Ovary (tissue), 9 donors: ENCODE measurements around the gene HIRA. TPM values are rescaled to one million over a fixed set of nuclear protein-coding genes. Genes with fewer than 3 reads are reported as not detected.

Experiments
- DNase-seq, 5 donors: peaks; one replicate each; pipeline ENCODE4 v3.0.0-alpha.2; 2019 to 2020
- H3K27ac ChIP-seq, 2 donors: fragments of 200-600 bp; one replicate each; pipeline versions ENCODE4 v1.5.1 to v1.8.0; 2019 to 2022
- H3K27me3 ChIP-seq: fragments of 200-600 bp; one replicate; pipeline ENCODE4 v1.8.0; 2022
- H3K36me3 ChIP-seq: fragments of 200-600 bp; sonication (generic); one replicate; pipeline ENCODE4 v1.5.1; 2019
- H3K4me1 ChIP-seq: one replicate; pipeline ENCODE4 v1.8.1; 2013; ENCODE audit warnings: mild to moderate bottlenecking, moderate library complexity; ENCODE audit not compliant: insufficient read depth
- H3K4me3 ChIP-seq: fragments of 200-600 bp; sonication (generic); one replicate; pipeline ENCODE4 v1.5.1; 2017
- H3K9me3 ChIP-seq, 2 donors: fragments of 200-600 bp in 1 of 2; sonication (generic) in 1 of 2; one replicate each; pipeline versions ENCODE4 v1.5.1 to v1.8.1; 2013 to 2019; ENCODE audit warnings: mild to moderate bottlenecking in 1 of 2, moderate library complexity in 1 of 2
- CTCF ChIP-seq, 3 donors: fragments of 450-650 bp in 2 of 3; fragments of 200-600 bp in 1 of 3; IDR thresholded peaks; one replicate each; pipeline versions ENCODE4 v1.5.1 to v1.8.0; 2016 to 2022; ENCODE audit warnings: antibody characterized with exemption in 3 of 3, mild to moderate bottlenecking in 1 of 3
- EP300 ChIP-seq: sonication (generic); formaldehyde crosslinking; IDR thresholded peaks from one replicate; pipeline ENCODE4 v1.6.1; 2017; ENCODE audit warnings: antibody characterized with exemption
- POLR2A ChIP-seq: fragments of 450-650 bp; IDR thresholded peaks from one replicate; pipeline ENCODE4 v1.6.1; 2017; ENCODE audit warnings: antibody characterized with exemption, mild to moderate bottlenecking, moderate library complexity
- WGBS, 3 donors: extraction: QIAGEN DNeasy Blood & Tissue Kit in 1 of 3; methylation state at CpG; one replicate each; pipeline versions ENCODE4 v1.1.5 to v1.1.7; 2013 to 2017; 5-methylcytosine and 5-hydroxymethylcytosine counted together
- intact Hi-C, 4 donors: fragments of 100-400 bp; cut with DNase I; formaldehyde crosslinking; loops; one replicate each; pipeline versions ENCODE4 v1.11.0 to v1.15.1; 2022 to 2023
- polyA plus RNA-seq, 2 donors: library from polyadenylated mRNA; stranded (reverse); fragments of 200-250 nt in 1 of 2; fragments of 350-450 nt in 1 of 2; fragmentation: Illumina TruSeq in 1 of 2; extraction: RNeasy Lipid Tissue Mini Kit (QIAGEN cat#74804) in 1 of 2; gene quantifications; one replicate each; pipeline ENCODE4 v1.2.3, GENCODE V29; 2013 to 2014
- total RNA-seq, 7 donors: library from RNA; depleted of rRNA in 2 of 7; stranded (reverse); fragments of >200 nt in 2 of 7; fragmentation: NEBNext Ultra II Directional in 3 of 7; extraction: Animal tissue kit (Norgen Biotek cat#: 25700) in 3 of 7; gene quantifications; one replicate each; pipeline versions ENCODE4 v1.1.0 to v1.2.4, GENCODE V29; 2016 to 2023
- donor health status: DM: no; HTN: no; CAD: no; lungs with moderate emphysema.
- donor health status: DM: no; HTN: no; CAD: no.
- donor health status: Bipolar disorder and iron deficiency.
- donor health status: DM: yes; HTN: yes; CAD: no.
- donor health status: DM: no; HTN: no; CAD: no.
- donor health status: DM: yes; HTN: yes; CAD: no.

Gene HIRA
- total and polyA plus RNA-seq, 9 donors: 7.2 to 31.6 (median 19.8) TPM

GRCh38 chr22:19434401-19434800 is 2.9 kb upstream of the HIRA start:
- 89 to 92% (median 91%) methylated on average over 7 of the region's 7 CpGs for WGBS, 3 donors
- no peak for TF ChIP-seq EP300
- TF ChIP-seq POLR2A: no peak
- TF ChIP-seq CTCF (IDR thresholded peaks at IDR 0.05): no peak
- Histone ChIP-seq H3K36me3 (no peaks in the 10 kb centered on the region), H3K4me3 (no peak overlapping the region), H3K4me1 (peaks cover 10% of the 10 kb centered on the region), H3K9me3 (no peaks in the 10 kb centered on the region), H3K27ac (no peak overlapping the region), H3K27me3 (no peaks in the 10 kb centered on the region)
- peak in 1 of 5 donors; percentile 27 for DNase-seq
- intact Hi-C loops: no loop called here

GRCh38 chr22:19432133-19432851 is 759 bp upstream of the HIRA start, which contains the start of gene MRPL40:
Gene MRPL40, plus strand, starts transcription at chr22:19432545. Its CDS starts 10 bp downstream, at chr22:19432555.
- DNase-seq: peak; percentile 89 to 95 (median 93)
- intact Hi-C loops: no loop called here
- 0% methylated on average over 49 to 74 of the region's 74 CpGs for WGBS, 3 donors
- Histone ChIP-seq H3K4me3 (peak within 1 kb of the TSS; percentile 89), H3K4me1 (peaks cover 10% of the 10 kb centered on the region), H3K27ac (peak within 1 kb of the TSS; percentile 70 to 88), H3K27me3 (no peaks in the 10 kb centered on the region), H3K36me3 (no peaks in the 10 kb centered on the region), H3K9me3 (no peaks in the 10 kb centered on the region)
- TF ChIP-seq POLR2A (peak; percentile 91), CTCF (IDR thresholded peaks at IDR 0.05) (peak in 1 of 3 donors; percentile 22), EP300 (no peak)

- DNase-seq: peak in 4 of 5 donors; percentile 27 to 61 (median 51)
- Histone ChIP-seq H3K27me3 (no peaks in the 10 kb centered on the region), H3K27ac (peak overlapping the region in 1 of 2 donors; percentile 21), H3K4me3 (peak overlapping the region; percentile 89), H3K36me3 (no peaks in the 10 kb centered on the region), H3K9me3 (no peaks in the 10 kb centered on the region), H3K4me1 (peaks cover 10% of the 10 kb centered on the region)
- intact Hi-C loops: no loop called here
- TF ChIP-seq EP300: no peak
- TF ChIP-seq CTCF (IDR thresholded peaks at IDR 0.05): no peak
- TF ChIP-seq POLR2A: no peak
- WGBS, 3 donors: 0 to 1% (median 0%) methylated on average over 38 to 53 of the region's 53 CpGs
Measured at GRCh38 chr22:19430890-19431541, 517 bp downstream of the HIRA start.

- TF ChIP-seq CTCF (IDR thresholded peaks at IDR 0.05) (no peak), EP300 (no peak), POLR2A (no peak)
- peak in 1 of 5 donors; percentile 28 for DNase-seq
- Histone ChIP-seq H3K36me3 (no peaks in the 10 kb centered on the region), H3K9me3 (no peaks in the 10 kb centered on the region), H3K27ac (no peak overlapping the region), H3K27me3 (no peaks in the 10 kb centered on the region), H3K4me3 (peak overlapping the region; percentile 89), H3K4me1 (peaks cover 10% of the 10 kb centered on the region)
- intact Hi-C loops: loop anchor here in 1 of 4 donors (10.0 kb wide), 1 partner anchor 135 kb away; the partner anchor contains the start of gene CLTCL1
- 6 to 13% (median 7%) methylated on average over 12 of the region's 12 CpGs for WGBS, 3 donors
Measured at GRCh38 chr22:19429950-19430889, 1.3 kb downstream of the HIRA start.
